ENCODE measurements around the gene ZMYM4. TPM values are rescaled to one million over a fixed set of nuclear protein-coding genes. Genes with fewer than 3 reads are reported as not detected.

The ZMYM4 gene
- polyA plus RNA-seq, 2 of the 4 experiments (the other 2 are of a cell fraction): 12.2 to 36.3 TPM

DNA sequence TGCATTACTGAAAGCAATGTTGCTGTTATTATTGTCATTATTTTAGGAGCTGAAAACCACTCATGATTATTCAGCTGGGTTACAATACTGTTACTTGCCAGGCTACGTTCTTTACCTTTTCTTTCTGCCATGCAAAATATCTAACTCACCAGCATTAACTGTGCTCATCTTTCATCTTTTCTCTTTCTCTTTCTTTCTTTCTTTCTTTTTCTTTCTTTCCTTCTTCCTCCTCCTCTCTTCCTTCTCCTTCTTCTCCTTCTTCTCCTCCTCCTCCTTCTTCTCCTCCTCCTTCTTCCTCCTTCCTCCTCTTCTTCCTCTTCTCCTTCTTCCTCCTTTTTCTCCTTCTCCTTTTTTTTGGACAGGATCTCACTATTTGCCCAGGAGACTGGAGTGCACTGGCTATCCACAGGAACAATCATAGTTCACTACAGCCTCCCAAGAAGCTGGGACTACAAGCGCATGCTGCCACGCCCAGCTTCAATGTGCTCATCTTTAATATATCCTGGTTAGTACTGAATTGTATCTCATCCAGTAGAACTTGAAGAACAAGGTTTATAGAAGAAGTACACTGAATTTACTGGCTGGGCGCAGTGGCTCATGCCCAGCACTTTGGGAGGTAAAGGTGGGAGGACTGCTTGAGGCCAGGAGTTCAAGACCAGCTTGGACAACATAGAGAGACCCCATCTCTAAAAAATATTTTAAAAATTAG, 6.9 kb upstream of the ZMYM4 start:
- no peaks in the 10 kb centered on the region for H3K9me3 ChIP-seq
- POLR2A ChIA-PET: no interaction called here
- H3K27ac ChIP-seq: no peak overlapping the region
- CTCF ChIA-PET: no interaction called here
- no peak for FAIRE-seq
- H3K4me2 ChIP-seq: no peak overlapping the region
- TF ChIP-seq, protein P1, sequence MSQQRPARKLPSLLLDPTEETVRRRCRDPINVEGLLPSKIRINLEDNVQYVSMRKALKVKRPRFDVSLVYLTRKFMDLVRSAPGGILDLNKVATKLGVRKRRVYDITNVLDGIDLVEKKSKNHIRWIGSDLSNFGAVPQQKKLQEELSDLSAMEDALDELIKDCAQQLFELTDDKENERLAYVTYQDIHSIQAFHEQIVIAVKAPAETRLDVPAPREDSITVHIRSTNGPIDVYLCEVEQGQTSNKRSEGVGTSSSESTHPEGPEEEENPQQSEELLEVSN (IDR thresholded peaks at IDR 0.05; ENCODE audit: borderline replicate concordance, low read depth): no peak
- TF ChIP-seq HOXB5 (CRISPR knock-in tag; IDR thresholded peaks at IDR 0.05): no peak
- TF ChIP-seq, protein P2, sequence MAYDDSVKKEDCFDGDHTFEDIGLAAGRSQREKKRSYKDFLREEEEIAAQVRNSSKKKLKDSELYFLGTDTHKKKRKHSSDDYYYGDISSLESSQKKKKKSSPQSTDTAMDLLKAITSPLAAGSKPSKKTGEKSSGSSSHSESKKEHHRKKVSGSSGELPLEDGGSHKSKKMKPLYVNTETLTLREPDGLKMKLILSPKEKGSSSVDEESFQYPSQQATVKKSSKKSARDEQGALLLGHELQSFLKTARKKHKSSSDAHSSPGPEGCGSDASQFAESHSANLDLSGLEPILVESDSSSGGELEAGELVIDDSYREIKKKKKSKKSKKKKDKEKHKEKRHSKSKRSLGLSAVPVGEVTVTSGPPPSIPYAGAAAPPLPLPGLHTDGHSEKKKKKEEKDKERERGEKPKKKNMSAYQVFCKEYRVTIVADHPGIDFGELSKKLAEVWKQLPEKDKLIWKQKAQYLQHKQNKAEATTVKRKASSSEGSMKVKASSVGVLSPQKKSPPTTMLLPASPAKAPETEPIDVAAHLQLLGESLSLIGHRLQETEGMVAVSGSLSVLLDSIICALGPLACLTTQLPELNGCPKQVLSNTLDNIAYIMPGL (CRISPR knock-in tag; IDR thresholded peaks at IDR 0.05; ENCODE audit: borderline replicate concordance): no peak
- no peak for TF ChIP-seq HOXB13 (CRISPR knock-in tag; IDR thresholded peaks at IDR 0.05; ENCODE audit: low read depth)
- ATAC-seq: no peak
- H3K4me3 ChIP-seq: no peak overlapping the region
- 83% methylated on average over 4 of the region's 4 CpGs for WGBS (ENCODE audit: missing lambda C conversion rate)
- DNase-seq (ENCODE audit: low read depth in 1 of 2, low spot score in 1 of 2): no peak
- peaks cover 18% of the 10 kb centered on the region for H3K4me1 ChIP-seq

DNA sequence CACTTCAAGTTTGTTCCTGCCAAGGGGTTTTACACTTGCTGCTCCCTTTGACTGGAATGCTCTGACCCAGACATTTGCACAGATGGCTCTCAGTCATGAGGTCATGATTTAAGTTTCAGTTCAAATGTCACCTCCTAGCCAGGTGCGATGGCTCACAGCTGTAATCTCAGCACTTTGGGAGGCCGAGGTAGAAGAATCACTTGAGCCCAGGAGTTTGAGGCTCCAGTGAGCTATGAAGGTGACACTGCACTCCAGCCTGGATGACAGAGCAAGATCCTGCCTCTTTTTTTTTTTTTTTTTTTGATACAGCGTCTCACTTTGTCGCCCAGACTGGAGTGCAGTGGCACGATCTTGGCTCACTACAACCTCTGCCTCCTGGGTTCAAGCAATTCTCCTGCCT, 4.5 kb upstream of the ZMYM4 start:
- DNase-seq (ENCODE audit: low read depth in 1 of 2, low spot score in 1 of 2): no peak
- H3K4me1 ChIP-seq: peaks cover 24% of the 10 kb centered on the region
- H3K9me3 ChIP-seq: no peaks in the 10 kb centered on the region
- H3K27ac ChIP-seq: peak overlapping the region in 1 of 2 experiments; percentile 56; a peak in 2 of 6 replicates
- no peak overlapping the region for H3K4me2 ChIP-seq
- WGBS (ENCODE audit: missing lambda C conversion rate): 100% methylated on average over 5 of the region's 5 CpGs
- ATAC-seq: no peak
- ChIA-PET POLR2A (interaction anchor here (0.7 kb wide), 1 partner anchor 82 kb away, joined by 3 read pairs; no protein-coding TSS in a partner anchor), CTCF (interaction anchor here (0.6 kb wide), 1 partner anchor 68 kb away, joined by 4 read pairs; no protein-coding TSS in a partner anchor)
- TF ChIP-seq HEYL (CRISPR knock-in tag; IDR thresholded peaks at IDR 0.05) (no peak), REST (IDR thresholded peaks at IDR 0.05) (no peak), HDAC2 (IDR thresholded peaks at IDR 0.05) (no peak), JUN (IDR thresholded peaks at IDR 0.05) (no peak), NFE2L2 (conservative IDR thresholded peaks at IDR 0.05; ENCODE audit: low read length) (no peak), CHD4 (IDR thresholded peaks at IDR 0.05; ENCODE audit: borderline replicate concordance) (no peak), BHLHE40 (IDR thresholded peaks at IDR 0.05; ENCODE audit: low read depth, low read length) (no peak), RNF2 (IDR thresholded peaks at IDR 0.05; ENCODE audit: borderline replicate concordance, low read depth) (no peak), RARB (CRISPR knock-in tag; IDR thresholded peaks at IDR 0.05) (no peak), CBX8 (IDR thresholded peaks at IDR 0.05) (no peak), MAX (IDR thresholded peaks at IDR 0.05) (no peak), NR3C1 (IDR thresholded peaks at IDR 0.05) (no peak), ATOH8 (CRISPR knock-in tag; IDR thresholded peaks at IDR 0.05; ENCODE audit: low read depth) (no peak), RFX5 (IDR thresholded peaks at IDR 0.05) (no peak), EP300 (IDR thresholded peaks at IDR 0.05) (no peak), CEBPB (IDR thresholded peaks at IDR 0.05) (no peak)
- no peak overlapping the region for H3K4me3 ChIP-seq
- no peak for FAIRE-seq

Data from A549 (cell line).